A673 (cell line): ENCODE results near the gene ERC1. TPM values are rescaled to one million over a fixed set of nuclear protein-coding genes. Genes with fewer than 3 reads are reported as not detected.

Source experiments
- BruUV-seq: library from RNA; stranded (reverse); fragments of 400-500 nt; replicated peaks from 2 replicates; lab custom pipeline; 2021; lab: Mats Ljungman, UMichigan
- CTCF ChIA-PET: fragments of 300-600 bp; sonication (Branson Sonifier 250); formaldehyde crosslinking; loops from one replicate; lab custom pipeline; 2022; ENCODE audit warnings: antibody characterized with exemption; lab: Charles Lee
- POLR2A ChIA-PET: fragments of 300-600 bp; sonication (Branson Sonifier 250); formaldehyde crosslinking; loops from one replicate; lab custom pipeline; 2022; ENCODE audit warnings: antibody characterized with exemption; ENCODE audit not compliant: low non-redundant PET; lab: Charles Lee
- DNase-seq: peaks from one replicate; pipeline ENCODE4 v3.0.0-alpha.2; 2015; ENCODE audit warnings: low spot score
- H3K27ac ChIP-seq: fragments of 200-600 bp; sonication (generic); 2 replicates; pipeline ENCODE4 v1.5.1; 2016; ENCODE audit warnings: mixed run types, low read depth, mild to moderate bottlenecking, mixed read lengths, antibody characterized with exemption, low read length; ENCODE audit not compliant: poor library complexity, severe bottlenecking
- H3K27me3 ChIP-seq: fragments of 200-600 bp; sonication (generic); replicated peaks from 2 replicates; pipeline ENCODE4 v1.6.1; 2017; ENCODE audit warnings: mixed run types, low read depth, mild to moderate bottlenecking, mixed read lengths, antibody characterized with exemption, low read length; ENCODE audit not compliant: insufficient read depth, poor library complexity
- H3K36me3 ChIP-seq: fragments of 200-600 bp; sonication (generic); 2 replicates; pipeline ENCODE4 v1.6.1; 2016; ENCODE audit warnings: mixed run types, mild to moderate bottlenecking, mixed read lengths, antibody characterized with exemption, low read length; ENCODE audit not compliant: insufficient read depth, poor library complexity, severe bottlenecking
- H3K4me1 ChIP-seq: fragments of 200-600 bp; sonication (generic); 2 replicates; pipeline ENCODE4 v1.6.1; 2017; ENCODE audit warnings: mixed run types, mild to moderate bottlenecking, mixed read lengths, antibody characterized with exemption, low read length; ENCODE audit not compliant: insufficient read depth, poor library complexity, severe bottlenecking
- H3K4me3 ChIP-seq: fragments of 200-600 bp; sonication (generic); 2 replicates; pipeline ENCODE4 v1.5.1; 2016; ENCODE audit warnings: low read depth, mixed run types, mild to moderate bottlenecking, mixed read lengths, low read length; ENCODE audit not compliant: poor library complexity, severe bottlenecking
- H3K9me3 ChIP-seq: fragments of 200-600 bp; sonication (generic); 2 replicates; pipeline ENCODE4 v1.6.1; 2016; ENCODE audit warnings: mixed run types, low read depth, mild to moderate bottlenecking, mixed read lengths, antibody characterized with exemption, low read length; ENCODE audit not compliant: poor library complexity, severe bottlenecking
- EZH2 ChIP-seq: fragments of 200-600 bp; sonication (generic); IDR thresholded peaks from 2 replicates; pipeline ENCODE4 v1.6.1; 2017; ENCODE audit warnings: borderline replicate concordance, low read depth, mild to moderate bottlenecking, mixed read lengths, antibody characterized with exemption, low read length; ENCODE audit not compliant: poor library complexity, severe bottlenecking
- intact Hi-C: fragments of 100-400 bp; cut with micrococcal nuclease; formaldehyde crosslinking; loops from one replicate; pipeline ENCODE4 v1.10.0; 2022; ENCODE audit not compliant: unreplicated experiment
- total RNA-seq: library from RNA; stranded (reverse); gene quantifications from 2 replicates; pipeline ENCODE4 v1.2.3, GENCODE V29; 2021
- TF ChIP-seq, protein P1 (sequence below): fragments of 300-800, 200-600 bp; sonication (generic); conservative IDR thresholded peaks from 2 replicates; pipeline ENCODE4 v1.5.1; 2017; ENCODE audit warnings: low read depth, mild to moderate bottlenecking, antibody characterized with exemption, low read length, moderate library complexity, mixed read lengths

Gene ERC1
- total RNA-seq, 1 experiment from 2014 or later, result 60.7 TPM

DNA sequence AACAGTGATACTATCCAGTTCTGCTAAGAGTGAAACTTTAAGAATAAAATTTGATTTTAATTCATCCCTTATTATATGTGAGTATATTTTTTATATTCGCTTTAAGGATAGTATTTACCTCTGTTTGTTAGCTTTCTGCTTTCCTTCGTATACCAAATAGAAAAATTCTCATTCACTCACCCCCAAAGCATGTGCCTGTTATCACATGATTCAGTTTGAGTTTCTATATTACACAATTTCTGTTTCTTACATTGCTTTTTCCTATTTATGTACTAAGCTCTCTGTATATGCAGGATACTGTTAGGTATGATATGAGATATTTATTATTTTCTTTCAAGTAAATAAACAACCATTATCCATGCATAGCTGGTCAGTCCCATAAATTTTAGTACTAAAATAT lies 328.2 kb downstream of the ERC1 start:
- no TSS peak for BruUV-seq
- peaks cover 21% of the 10 kb centered on the region for H3K4me1 ChIP-seq
- no peak for TF ChIP-seq EZH2
- TF ChIP-seq, protein P1, sequence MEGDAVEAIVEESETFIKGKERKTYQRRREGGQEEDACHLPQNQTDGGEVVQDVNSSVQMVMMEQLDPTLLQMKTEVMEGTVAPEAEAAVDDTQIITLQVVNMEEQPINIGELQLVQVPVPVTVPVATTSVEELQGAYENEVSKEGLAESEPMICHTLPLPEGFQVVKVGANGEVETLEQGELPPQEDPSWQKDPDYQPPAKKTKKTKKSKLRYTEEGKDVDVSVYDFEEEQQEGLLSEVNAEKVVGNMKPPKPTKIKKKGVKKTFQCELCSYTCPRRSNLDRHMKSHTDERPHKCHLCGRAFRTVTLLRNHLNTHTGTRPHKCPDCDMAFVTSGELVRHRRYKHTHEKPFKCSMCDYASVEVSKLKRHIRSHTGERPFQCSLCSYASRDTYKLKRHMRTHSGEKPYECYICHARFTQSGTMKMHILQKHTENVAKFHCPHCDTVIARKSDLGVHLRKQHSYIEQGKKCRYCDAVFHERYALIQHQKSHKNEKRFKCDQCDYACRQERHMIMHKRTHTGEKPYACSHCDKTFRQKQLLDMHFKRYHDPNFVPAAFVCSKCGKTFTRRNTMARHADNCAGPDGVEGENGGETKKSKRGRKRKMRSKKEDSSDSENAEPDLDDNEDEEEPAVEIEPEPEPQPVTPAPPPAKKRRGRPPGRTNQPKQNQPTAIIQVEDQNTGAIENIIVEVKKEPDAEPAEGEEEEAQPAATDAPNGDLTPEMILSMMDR, result no peak
- POLR2A ChIA-PET, result no interaction called here
- H3K27me3 ChIP-seq, result no peaks in the 10 kb centered on the region
- no peaks in the 10 kb centered on the region for H3K36me3 ChIP-seq
- H3K4me3 ChIP-seq, result no peak overlapping the region
- DNase-seq, result no peak
- H3K9me3 ChIP-seq, result no peaks in the 10 kb centered on the region
- intact Hi-C loops, result no loop called here
- no peak overlapping the region for H3K27ac ChIP-seq
- CTCF ChIA-PET, result no interaction called here

DNA sequence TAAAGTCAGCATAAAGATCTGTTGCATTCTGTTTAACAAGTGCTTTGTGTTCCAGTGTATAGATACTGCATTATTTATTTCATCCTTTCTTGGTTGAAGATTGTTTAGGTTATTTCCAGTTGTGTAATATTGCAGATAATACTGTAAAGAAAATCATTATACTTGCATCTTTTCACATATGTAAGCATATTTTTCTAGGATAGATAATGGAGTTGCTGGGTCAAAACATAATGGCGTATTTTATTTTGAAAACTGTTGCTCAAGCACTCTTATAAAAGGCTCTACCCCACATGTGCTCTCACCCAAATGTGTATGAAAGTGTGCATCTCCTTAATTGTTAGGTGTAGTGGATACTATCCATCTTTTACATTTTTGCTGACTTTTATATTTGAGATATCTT lies 329.0 kb downstream of the ERC1 start:
- BruUV-seq, result no TSS peak
- TF ChIP-seq, protein P1, result no peak
- no peak for TF ChIP-seq EZH2
- no peaks in the 10 kb centered on the region for H3K9me3 ChIP-seq
- POLR2A ChIA-PET, result no interaction called here
- H3K4me1 ChIP-seq, result peaks cover 21% of the 10 kb centered on the region
- intact Hi-C loops, result no loop called here
- H3K36me3 ChIP-seq, result no peaks in the 10 kb centered on the region
- H3K4me3 ChIP-seq, result no peak overlapping the region
- CTCF ChIA-PET, result no interaction called here
- no peak overlapping the region for H3K27ac ChIP-seq
- no peak for DNase-seq
- no peaks in the 10 kb centered on the region for H3K27me3 ChIP-seq

GRCh38 chr12:1322821-1323220 lies 331.8 kb downstream of the ERC1 start:
- intact Hi-C loops, result no loop called here
- Histone ChIP-seq H3K27me3 (no peaks in the 10 kb centered on the region), H3K4me3 (no peak overlapping the region), H3K27ac (no peak overlapping the region), H3K4me1 (peaks cover 18% of the 10 kb centered on the region), H3K9me3 (no peaks in the 10 kb centered on the region), H3K36me3 (no peaks in the 10 kb centered on the region)
- TF ChIP-seq, protein P1, result no peak
- TF ChIP-seq EZH2, result no peak
- DNase-seq, result no peak
- ChIA-PET CTCF (no interaction called here), POLR2A (no interaction called here)
- BruUV-seq, result no TSS peak
